Measurements from ENCODE around the gene CDSN. TPM values are rescaled to one million over a fixed set of nuclear protein-coding genes. Genes with fewer than 3 reads are reported as not detected.

Gene CDSN
- total and polyA plus RNA-seq, 2 of the 8 experiments (the other 6 are each of a cell fraction or from before 2014, with no cell fraction given) = not detected

GRCh38 chr6:31090275-31090972 is 29.8 kb downstream of the CDSN start:
- Histone ChIP-seq H2BK5ac (ENCODE audit: low read depth, low read length) (no peak overlapping the region), H2BK20ac (ENCODE audit: low read length) (no peak overlapping the region), H2BK12ac (ENCODE audit: low read depth, low read length) (no peak overlapping the region), H3K4me1 (replicated peaks in 1 of 4; ENCODE audit: control insufficient read depth in 3 of 4, insufficient read depth in 4 of 4, low read length in 3 of 4) (peaks cover 0 to 3% (median 0%) of the 10 kb centered on the region in 4 experiments; a peak in 3 of 7 replicates), H3K23me2 (ENCODE audit: low read depth, low read length) (no peaks in the 10 kb centered on the region), H3K36me3 (ENCODE audit: control insufficient read depth in 2 of 4, insufficient read depth in 4 of 4, low read length in 3 of 4) (no peaks in the 10 kb centered on the region), H3K4me3 (ENCODE audit: extremely low read depth in 1 of 4, insufficient read depth in 2 of 4, low read depth in 3 of 4, low read length in 4 of 4) (no peak overlapping the region), H3K4me2 (ENCODE audit: insufficient read depth in 1 of 2, low read depth in 2 of 2, low read length in 2 of 2) (no peak overlapping the region), H4K5ac (ENCODE audit: insufficient read length, low read depth, low read length) (no peak overlapping the region), H3K23ac (ENCODE audit: insufficient read length) (no peak overlapping the region), H3K4ac (replicated peaks; ENCODE audit: insufficient read length, low read depth, low read length) (no peak overlapping the region), H2BK120ac (replicated peaks; ENCODE audit: low read depth, low read length) (no peak overlapping the region), H3K14ac (ENCODE audit: insufficient read length) (no peak overlapping the region), H2AK5ac (ENCODE audit: low read depth, low read length) (no peak overlapping the region), H4K20me1 (replicated peaks in 1 of 2; ENCODE audit: control insufficient read depth in 1 of 2, insufficient read depth in 2 of 2, low read length in 2 of 2) (no peaks in the 10 kb centered on the region), H2BK15ac (ENCODE audit: low read length) (no peak overlapping the region), H4K8ac (ENCODE audit: extremely low read depth, insufficient read depth, low read length) (no peak overlapping the region), H3K9ac (replicated peaks in 1 of 4; ENCODE audit: extremely low read depth in 1 of 4, low read depth in 3 of 4, low read length in 3 of 4) (no peak overlapping the region), H3K79me2 (ENCODE audit: control insufficient read depth in 1 of 2, insufficient read depth in 2 of 2, low read length in 2 of 2) (no peaks in the 10 kb centered on the region), H2AFZ (ENCODE audit: low read length) (no peak overlapping the region), H3K79me1 (ENCODE audit: low read depth, low read length) (no peaks in the 10 kb centered on the region), H3K27me3 (replicated peaks in 1 of 4; ENCODE audit: control insufficient read depth in 3 of 4, extremely low read depth in 1 of 4, insufficient read depth in 3 of 4, low read length in 3 of 4) (no peaks in the 10 kb centered on the region), H4K91ac (replicated peaks; ENCODE audit: insufficient read length, low read length) (no peak overlapping the region), H3K27ac (ENCODE audit: low read depth, low read length) (no peak overlapping the region), H3K18ac (ENCODE audit: extremely low read depth, low read length) (no peak overlapping the region), H3K56ac (replicated peaks; ENCODE audit: insufficient read length, low read depth, low read length) (no peak overlapping the region), H3K9me3 (ENCODE audit: insufficient read depth in 2 of 2, low read depth in 1 of 2, low read length in 1 of 2) (no peaks in the 10 kb centered on the region)
- DNase-seq (ENCODE audit: low read depth in 1 of 2, low spot score in 2 of 2) (no peak), FAIRE-seq (no peak)
- CTCF ChIA-PET (ENCODE audit: partially characterized antibody) = interaction anchor here (0.9 to 13.3 kb wide), 10 partner anchors 11 to 276 kb away, joined by 3 to 285 read pairs (median 6); partner anchors contain the start of genes CDSN and VARS2
- 68% methylated on average over 3 of the region's 3 CpGs; no CpG with 5 or more reads in 1 of the 2 experiments for WGBS, 2 experiments (ENCODE audit: extremely low coverage in 1 of 2, insufficient coverage in 1 of 2, insufficient read length in 1 of 2, insufficient replicate concordance in 2 of 2, low coverage in 1 of 2, low lambda C conversion rate in 2 of 2, missing lambda C conversion rate in 1 of 2)
- POLR2A ChIA-PET (ENCODE audit: partially characterized antibody) = interaction anchor here (1.2 kb wide), 1 partner anchor 183 kb away, joined by 5 read pairs; the partner anchor contains the start of gene GTF2H4
- TF ChIP-seq POU5F1 (IDR thresholded peaks at IDR 0.05; ENCODE audit: low read depth, low read length) (no peak), SP1 (IDR thresholded peaks at IDR 0.05; ENCODE audit: low read depth, low read length) (no peak), EZH2 (IDR thresholded peaks at IDR 0.05; ENCODE audit: low read depth, low read length, severe bottlenecking) (no peak), ASH2L (IDR thresholded peaks at IDR 0.05; ENCODE audit: low read length) (no peak), SIX5 (IDR thresholded peaks at IDR 0.05; ENCODE audit: low read depth, low read length) (no peak), JUND (IDR thresholded peaks at IDR 0.05; ENCODE audit: low read length) (no peak), RAD21 (IDR thresholded peaks at IDR 0.05 in 1 of 2, conservative IDR thresholded peaks at IDR 0.05 in 1 of 2; ENCODE audit: low read depth in 2 of 2, low read length in 2 of 2) (no peak), PHF8 (conservative IDR thresholded peaks at IDR 0.05; ENCODE audit: low read depth, low read length) (no peak), CBX8 (IDR thresholded peaks at IDR 0.05; ENCODE audit: borderline replicate concordance, low read depth, low read length) (no peak), EGR1 (IDR thresholded peaks at IDR 0.05; ENCODE audit: borderline replicate concordance, low read depth, low read length) (no peak), CBX5 (IDR thresholded peaks at IDR 0.05; ENCODE audit: low read depth, low read length) (no peak), HDAC2 (IDR thresholded peaks at IDR 0.05; ENCODE audit: borderline replicate concordance in 1 of 2, low read depth in 2 of 2, low read length in 2 of 2) (no peak)

Measured in H1 (cell line).